Lower leg skin (tissue), 3 donors: ENCODE data around the gene BRSK1.

Source experiments
- CTCF ChIP-seq, 3 donors: fragments of 450-650 bp; IDR thresholded peaks; one replicate each; pipeline ENCODE4 v1.5.1; 2016; ENCODE audit warnings: antibody characterized with exemption in 3 of 3, mild to moderate bottlenecking in 3 of 3, moderate library complexity in 2 of 3
- POLR2A ChIP-seq, 2 donors: fragments of 450-650 bp; IDR thresholded peaks; one replicate each; pipeline ENCODE4 v1.6.1; 2016 to 2017; ENCODE audit warnings: antibody characterized with exemption in 2 of 2, mild to moderate bottlenecking in 1 of 2, moderate library complexity in 1 of 2

GRCh38 chr19:55306712-55307111, 22.9 kb downstream of the BRSK1 start:
- TF ChIP-seq CTCF (IDR thresholded peaks at IDR 0.05) (no peak), POLR2A (IDR thresholded peaks at IDR 0.05) (no peak)
